HCT116 (cell line): ENCODE measurements around the gene MTUS2. TPM values are rescaled to one million over a fixed set of nuclear protein-coding genes. Genes with fewer than 3 reads are reported as not detected.

Experiments used
- ATAC-seq: fragments of 200-7000 bp; cut with Tn5 transposase; 2 replicates; pipeline ENCODE4 v1.9.1; 2020; ENCODE audit warnings: mild to moderate bottlenecking, moderate library complexity
- BruUV-seq: library from RNA; stranded (reverse); fragments of 400-500 nt; replicated peaks from 2 replicates; lab custom pipeline; 2021; lab: Mats Ljungman, UMichigan
- CTCF ChIA-PET: fragments of 300-600 bp; sonication (Branson Sonifier 250); formaldehyde crosslinking; loops from one replicate; lab custom pipeline; 2021; ENCODE audit warnings: antibody characterized with exemption; lab: Charles Lee
- POLR2A ChIA-PET: fragments of 300-600, 350-600 bp; sonication (Branson Sonifier 250); formaldehyde crosslinking; loops from one replicate; lab custom pipeline; 2021; ENCODE audit warnings: antibody characterized with exemption; lab: Charles Lee
- RAD21 ChIA-PET, 2 experiments: fragments of 300-600 bp; sonication (Branson Sonifier 250); formaldehyde crosslinking; loops; one replicate each; lab custom pipeline; 2023; ENCODE audit warnings: low total read pairs in 2 of 2; ENCODE audit not compliant: uncharacterized antibody in 2 of 2, unreplicated experiment in 2 of 2, low non-redundant PET in 1 of 2; lab: Charles Lee
- DNase-seq: peaks from one replicate; pipeline ENCODE4 v3.0.0-alpha.2; 2010; ENCODE audit warnings: low read depth, low spot score
- H2AFZ ChIP-seq: fragments of 200-600 bp; shearing (Covaris generic), sonication (generic); 2 replicates; pipeline ENCODE4 v1.6.1; 2017; ENCODE audit warnings: low read depth, mixed run types, mixed read lengths, antibody characterized with exemption, low read length; ENCODE audit not compliant: poor library complexity, severe bottlenecking
- H3K27ac ChIP-seq: 2 replicates; pipeline ENCODE4 v1.5.1; 2012; ENCODE audit warnings: low read depth, low read length
- H3K27me3 ChIP-seq: fragments of 200-600 bp; sonication (generic); 2 replicates; pipeline ENCODE4 v1.6.1; 2016; ENCODE audit warnings: mixed run types, low read length, mixed read lengths; ENCODE audit not compliant: insufficient read depth
- H3K36me3 ChIP-seq, 2 experiments: fragments of 200-500 bp in 1 of 2; fragments of 200-600 bp in 1 of 2; sonication (Bioruptor generic) in 1 of 2; sonication (generic) in 1 of 2; 2 replicates each; pipeline versions ENCODE4 v1.5.1 to v1.6.1; 2014 to 2016; ENCODE audit warnings: low read length in 2 of 2, inconsistent platforms in 1 of 2, mixed read lengths in 1 of 2, mixed run types in 1 of 2; ENCODE audit not compliant: insufficient read depth in 2 of 2, control insufficient read depth in 1 of 2
- H3K4me1 ChIP-seq, 2 experiments: fragments of 200-600 bp in 1 of 2; sonication (generic) in 1 of 2; 2 replicates each; pipeline versions ENCODE4 v1.5.1 to v1.6.1; 2012 to 2017; ENCODE audit warnings: low read length in 2 of 2, inconsistent platforms in 1 of 2, mild to moderate bottlenecking in 1 of 2, mixed read lengths in 1 of 2, mixed run types in 1 of 2, moderate library complexity in 1 of 2; ENCODE audit not compliant: insufficient read depth in 2 of 2, control insufficient read depth in 1 of 2
- H3K4me2 ChIP-seq: fragments of 200-600 bp; sonication (generic); 2 replicates; pipeline ENCODE4 v1.6.1; 2017; ENCODE audit warnings: mixed run types, low read length, mixed read lengths
- H3K4me3 ChIP-seq, 2 experiments: fragments of 200-600 bp in 1 of 2; sonication (generic) in 1 of 2; replicated peaks in 1 of 2; 2 replicates each; pipeline ENCODE4 v1.5.1; 2011 to 2016; ENCODE audit warnings: low read length in 2 of 2, control low read depth in 1 of 2, low read depth in 1 of 2, mild to moderate bottlenecking in 1 of 2, mixed read lengths in 1 of 2, mixed run types in 1 of 2
- H3K79me2 ChIP-seq: fragments of 200-600 bp; sonication (generic); 2 replicates; pipeline ENCODE4 v1.6.1; 2017; ENCODE audit warnings: mild to moderate bottlenecking, mixed run types, low read length, moderate library complexity, mixed read lengths; ENCODE audit not compliant: insufficient read depth
- H3K9ac ChIP-seq: fragments of 200-600 bp; sonication (generic); 2 replicates; pipeline ENCODE4 v1.6.1; 2016; ENCODE audit warnings: low read length, mixed read lengths
- H3K9me2 ChIP-seq: fragments of 200-600 bp; sonication (generic), shearing (Covaris generic); 2 replicates; pipeline ENCODE4 v1.6.1; 2017; ENCODE audit warnings: mixed run types, mild to moderate bottlenecking, moderate library complexity; ENCODE audit not compliant: insufficient read depth
- H3K9me3 ChIP-seq, 2 experiments: fragments of 200-500 bp in 1 of 2; fragments of 200-600 bp in 1 of 2; sonication (Bioruptor generic) in 1 of 2; sonication (generic) in 1 of 2; 2 replicates each; pipeline ENCODE4 v1.6.1; 2014 to 2017; ENCODE audit warnings: low read length in 2 of 2, mixed read lengths in 2 of 2, inconsistent platforms in 1 of 2, low read depth in 1 of 2, mild to moderate bottlenecking in 1 of 2, mixed run types in 1 of 2, moderate library complexity in 1 of 2; ENCODE audit not compliant: control insufficient read depth in 1 of 2, insufficient read depth in 1 of 2
- H4K20me1 ChIP-seq: fragments of 200-600 bp; sonication (generic), shearing (Covaris generic); 2 replicates; pipeline ENCODE4 v1.6.1; 2017; ENCODE audit warnings: mixed run types, mild to moderate bottlenecking, moderate library complexity; ENCODE audit not compliant: insufficient read depth
- CBX3 ChIP-seq: IDR thresholded peaks from 2 replicates; pipeline ENCODE4 v1.6.1; 2012; ENCODE audit warnings: low read depth
- EGR1 ChIP-seq: IDR thresholded peaks from 2 replicates; pipeline ENCODE4 v1.6.1; 2012; ENCODE audit warnings: low read depth
- EZH2 ChIP-seq: fragments of 200-600 bp; sonication (generic); IDR thresholded peaks from 2 replicates; pipeline ENCODE4 v1.6.1; 2017; ENCODE audit warnings: antibody characterized with exemption, mixed run types
- EZH2phosphoT487 ChIP-seq: fragments of 200-600 bp; IDR thresholded peaks from 2 replicates; pipeline ENCODE4 v1.6.1; 2018; ENCODE audit warnings: antibody characterized with exemption, borderline replicate concordance
- JUND ChIP-seq: IDR thresholded peaks from 2 replicates; pipeline ENCODE4 v1.6.1; 2012
- POLR2A ChIP-seq: IDR thresholded peaks from 2 replicates; pipeline ENCODE4 v1.7.0; 2011; ENCODE audit warnings: borderline replicate concordance; ENCODE audit not compliant: insufficient read depth, insufficient read length; ENCODE audit errors: extremely low read depth
- RAD21 ChIP-seq: IDR thresholded peaks from 2 replicates; pipeline ENCODE4 v1.6.1; 2012; ENCODE audit warnings: low read depth, mild to moderate bottlenecking
- SIN3A ChIP-seq: IDR thresholded peaks from 2 replicates; pipeline ENCODE4 v1.6.1; 2012; ENCODE audit warnings: low read depth
- SP1 ChIP-seq: IDR thresholded peaks from 2 replicates; pipeline ENCODE4 v1.6.1; 2012; ENCODE audit warnings: low read depth
- SRF ChIP-seq: IDR thresholded peaks from 2 replicates; pipeline ENCODE4 v1.6.1; 2012; ENCODE audit warnings: low read depth
- YY1 ChIP-seq: IDR thresholded peaks from 2 replicates; pipeline ENCODE4 v1.6.1; 2011; ENCODE audit warnings: low read length, low read depth, moderate library complexity, mild to moderate bottlenecking; ENCODE audit not compliant: insufficient replicate concordance; ENCODE audit errors: extremely low read depth
- ZBTB33 ChIP-seq: IDR thresholded peaks from 2 replicates; pipeline ENCODE4 v1.6.1; 2011; ENCODE audit warnings: mild to moderate bottlenecking, low read length, moderate library complexity; ENCODE audit not compliant: insufficient replicate concordance; ENCODE audit errors: extremely low read depth
- intact Hi-C: fragments of 100-400 bp; cut with micrococcal nuclease; formaldehyde crosslinking; loops from 2 replicates; pipeline ENCODE4 v1.10.0; 2022
- total RNA-seq: library from RNA; stranded (reverse); gene quantifications from one replicate; pipeline ENCODE4 v1.2.1, GENCODE V29; 2021; ENCODE audit not compliant: unreplicated experiment
- TF ChIP-seq, protein P1 (sequence below): IDR thresholded peaks from 2 replicates; pipeline ENCODE4 v1.6.1; 2012
- TF ChIP-seq, protein P2 (sequence below): IDR thresholded peaks from 2 replicates; pipeline ENCODE4 v1.6.1; 2012
- TF ChIP-seq, protein P3 (sequence below), 3 experiments: fragments of 200-600 bp in 1 of 3; sonication (generic) in 1 of 3; IDR thresholded peaks in 2 of 3; conservative IDR thresholded peaks in 1 of 3; 2 replicates each; pipeline ENCODE4 v1.5.1; 2012 to 2017; ENCODE audit warnings: low read depth in 2 of 3, low read length in 2 of 3, antibody characterized with exemption in 1 of 3, borderline replicate concordance in 1 of 3, control low read depth in 1 of 3, mild to moderate bottlenecking in 1 of 3, mixed read lengths in 1 of 3, mixed run types in 1 of 3, moderate library complexity in 1 of 3; ENCODE audit not compliant: insufficient read depth in 1 of 3
- TF ChIP-seq, protein P4 (sequence below): IDR thresholded peaks from 2 replicates; pipeline ENCODE4 v1.6.1; 2012; ENCODE audit warnings: low read depth

The MTUS2 gene
- total RNA-seq, 1 experiment from 2014 or later, result 0.02 TPM

DNA sequence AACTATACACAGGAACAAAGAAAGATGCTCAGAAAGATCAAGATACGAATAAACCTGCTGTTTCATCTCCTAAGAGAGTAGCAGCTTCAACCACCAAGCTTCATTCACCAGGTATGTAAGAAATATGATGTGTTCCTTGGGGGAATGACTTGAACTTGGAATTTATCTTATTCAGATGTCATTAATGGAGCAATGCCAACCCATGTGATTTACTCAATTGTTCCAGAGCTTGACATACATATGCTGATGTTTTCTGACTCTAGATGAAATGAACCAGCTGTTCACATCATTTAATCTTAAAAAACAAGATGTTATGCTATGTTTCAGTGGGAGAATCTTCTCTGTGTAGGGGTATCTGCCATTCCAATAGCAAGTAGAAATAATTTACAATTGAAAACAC is 504.5 kb downstream of the MTUS2 start:
- H3K4me2 ChIP-seq, result no peak overlapping the region
- CTCF ChIA-PET, result no interaction called here
- ATAC-seq, result no peak
- H3K9me3 ChIP-seq, result no peaks in the 10 kb centered on the region
- TF ChIP-seq EZH2 (no peak), SP1 (no peak), SRF (no peak), EZH2phosphoT487 (no peak), CBX3 (no peak), ZBTB33 (no peak), RAD21 (no peak), YY1 (no peak), SIN3A (no peak), EGR1 (no peak), JUND (no peak), POLR2A (no peak)
- TF ChIP-seq, protein P1, sequence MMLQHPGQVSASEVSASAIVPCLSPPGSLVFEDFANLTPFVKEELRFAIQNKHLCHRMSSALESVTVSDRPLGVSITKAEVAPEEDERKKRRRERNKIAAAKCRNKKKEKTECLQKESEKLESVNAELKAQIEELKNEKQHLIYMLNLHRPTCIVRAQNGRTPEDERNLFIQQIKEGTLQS, result no peak
- TF ChIP-seq, protein P2, sequence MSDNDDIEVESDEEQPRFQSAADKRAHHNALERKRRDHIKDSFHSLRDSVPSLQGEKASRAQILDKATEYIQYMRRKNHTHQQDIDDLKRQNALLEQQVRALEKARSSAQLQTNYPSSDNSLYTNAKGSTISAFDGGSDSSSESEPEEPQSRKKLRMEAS, result no peak
- TF ChIP-seq, protein P3, sequence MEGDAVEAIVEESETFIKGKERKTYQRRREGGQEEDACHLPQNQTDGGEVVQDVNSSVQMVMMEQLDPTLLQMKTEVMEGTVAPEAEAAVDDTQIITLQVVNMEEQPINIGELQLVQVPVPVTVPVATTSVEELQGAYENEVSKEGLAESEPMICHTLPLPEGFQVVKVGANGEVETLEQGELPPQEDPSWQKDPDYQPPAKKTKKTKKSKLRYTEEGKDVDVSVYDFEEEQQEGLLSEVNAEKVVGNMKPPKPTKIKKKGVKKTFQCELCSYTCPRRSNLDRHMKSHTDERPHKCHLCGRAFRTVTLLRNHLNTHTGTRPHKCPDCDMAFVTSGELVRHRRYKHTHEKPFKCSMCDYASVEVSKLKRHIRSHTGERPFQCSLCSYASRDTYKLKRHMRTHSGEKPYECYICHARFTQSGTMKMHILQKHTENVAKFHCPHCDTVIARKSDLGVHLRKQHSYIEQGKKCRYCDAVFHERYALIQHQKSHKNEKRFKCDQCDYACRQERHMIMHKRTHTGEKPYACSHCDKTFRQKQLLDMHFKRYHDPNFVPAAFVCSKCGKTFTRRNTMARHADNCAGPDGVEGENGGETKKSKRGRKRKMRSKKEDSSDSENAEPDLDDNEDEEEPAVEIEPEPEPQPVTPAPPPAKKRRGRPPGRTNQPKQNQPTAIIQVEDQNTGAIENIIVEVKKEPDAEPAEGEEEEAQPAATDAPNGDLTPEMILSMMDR (IDR thresholded peaks at IDR 0.05 in 2 of 3, conservative IDR thresholded peaks at IDR 0.05 in 1 of 3; ENCODE audit: borderline replicate concordance in 1 of 3, insufficient read depth in 1 of 3, low read depth in 2 of 3, low read length in 2 of 3), result no peak
- TF ChIP-seq, protein P4, sequence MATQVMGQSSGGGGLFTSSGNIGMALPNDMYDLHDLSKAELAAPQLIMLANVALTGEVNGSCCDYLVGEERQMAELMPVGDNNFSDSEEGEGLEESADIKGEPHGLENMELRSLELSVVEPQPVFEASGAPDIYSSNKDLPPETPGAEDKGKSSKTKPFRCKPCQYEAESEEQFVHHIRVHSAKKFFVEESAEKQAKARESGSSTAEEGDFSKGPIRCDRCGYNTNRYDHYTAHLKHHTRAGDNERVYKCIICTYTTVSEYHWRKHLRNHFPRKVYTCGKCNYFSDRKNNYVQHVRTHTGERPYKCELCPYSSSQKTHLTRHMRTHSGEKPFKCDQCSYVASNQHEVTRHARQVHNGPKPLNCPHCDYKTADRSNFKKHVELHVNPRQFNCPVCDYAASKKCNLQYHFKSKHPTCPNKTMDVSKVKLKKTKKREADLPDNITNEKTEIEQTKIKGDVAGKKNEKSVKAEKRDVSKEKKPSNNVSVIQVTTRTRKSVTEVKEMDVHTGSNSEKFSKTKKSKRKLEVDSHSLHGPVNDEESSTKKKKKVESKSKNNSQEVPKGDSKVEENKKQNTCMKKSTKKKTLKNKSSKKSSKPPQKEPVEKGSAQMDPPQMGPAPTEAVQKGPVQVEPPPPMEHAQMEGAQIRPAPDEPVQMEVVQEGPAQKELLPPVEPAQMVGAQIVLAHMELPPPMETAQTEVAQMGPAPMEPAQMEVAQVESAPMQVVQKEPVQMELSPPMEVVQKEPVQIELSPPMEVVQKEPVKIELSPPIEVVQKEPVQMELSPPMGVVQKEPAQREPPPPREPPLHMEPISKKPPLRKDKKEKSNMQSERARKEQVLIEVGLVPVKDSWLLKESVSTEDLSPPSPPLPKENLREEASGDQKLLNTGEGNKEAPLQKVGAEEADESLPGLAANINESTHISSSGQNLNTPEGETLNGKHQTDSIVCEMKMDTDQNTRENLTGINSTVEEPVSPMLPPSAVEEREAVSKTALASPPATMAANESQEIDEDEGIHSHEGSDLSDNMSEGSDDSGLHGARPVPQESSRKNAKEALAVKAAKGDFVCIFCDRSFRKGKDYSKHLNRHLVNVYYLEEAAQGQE, result no peak
- H3K9me2 ChIP-seq, result no peaks in the 10 kb centered on the region
- RAD21 ChIA-PET, result no interaction called here
- H2AFZ ChIP-seq, result no peak overlapping the region
- no peaks in the 10 kb centered on the region for H3K79me2 ChIP-seq
- no peaks in the 10 kb centered on the region for H3K36me3 ChIP-seq
- H3K4me3 ChIP-seq, result no peak overlapping the region
- H3K9ac ChIP-seq, result no peak overlapping the region
- POLR2A ChIA-PET, result no interaction called here
- intact Hi-C loops, result no loop called here
- H3K4me1 ChIP-seq, result no peaks in the 10 kb centered on the region
- no peak for DNase-seq
- H4K20me1 ChIP-seq, result no peaks in the 10 kb centered on the region
- no TSS peak for BruUV-seq
- H3K27me3 ChIP-seq, result peaks cover 31% of the 10 kb centered on the region; the same call in 1 of the 2 replicates
- no peak overlapping the region for H3K27ac ChIP-seq
